NB4 (cell line): ENCODE data around the gene SLC35A3.

Source experiments
- DNase-seq: peaks from one replicate; pipeline ENCODE4 v3.0.0; 2010; ENCODE audit warnings: low read depth
- H3K4me3 ChIP-seq: one replicate; pipeline ENCODE4 v1.5.1; 2011; ENCODE audit warnings: mild to moderate bottlenecking, low read depth, low read length, moderate library complexity
- MYC ChIP-seq: IDR thresholded peaks from 2 replicates; pipeline ENCODE4 v1.6.1; 2011; ENCODE audit warnings: low read depth, low read length
- POLR2A ChIP-seq: IDR thresholded peaks from 2 replicates; pipeline ENCODE4 v1.6.1; 2011; ENCODE audit warnings: mild to moderate bottlenecking; ENCODE audit not compliant: insufficient read length; ENCODE audit errors: extremely low read depth
- TF ChIP-seq, protein P1 (sequence below): IDR thresholded peaks from 2 replicates; pipeline ENCODE4 v1.6.1; 2011; ENCODE audit warnings: low read depth, low read length
- TF ChIP-seq, protein P2 (sequence below): IDR thresholded peaks from one replicate; pipeline ENCODE4 v1.5.1; 2012; ENCODE audit warnings: low read depth, low read length

The SLC35A3 gene

DNA sequence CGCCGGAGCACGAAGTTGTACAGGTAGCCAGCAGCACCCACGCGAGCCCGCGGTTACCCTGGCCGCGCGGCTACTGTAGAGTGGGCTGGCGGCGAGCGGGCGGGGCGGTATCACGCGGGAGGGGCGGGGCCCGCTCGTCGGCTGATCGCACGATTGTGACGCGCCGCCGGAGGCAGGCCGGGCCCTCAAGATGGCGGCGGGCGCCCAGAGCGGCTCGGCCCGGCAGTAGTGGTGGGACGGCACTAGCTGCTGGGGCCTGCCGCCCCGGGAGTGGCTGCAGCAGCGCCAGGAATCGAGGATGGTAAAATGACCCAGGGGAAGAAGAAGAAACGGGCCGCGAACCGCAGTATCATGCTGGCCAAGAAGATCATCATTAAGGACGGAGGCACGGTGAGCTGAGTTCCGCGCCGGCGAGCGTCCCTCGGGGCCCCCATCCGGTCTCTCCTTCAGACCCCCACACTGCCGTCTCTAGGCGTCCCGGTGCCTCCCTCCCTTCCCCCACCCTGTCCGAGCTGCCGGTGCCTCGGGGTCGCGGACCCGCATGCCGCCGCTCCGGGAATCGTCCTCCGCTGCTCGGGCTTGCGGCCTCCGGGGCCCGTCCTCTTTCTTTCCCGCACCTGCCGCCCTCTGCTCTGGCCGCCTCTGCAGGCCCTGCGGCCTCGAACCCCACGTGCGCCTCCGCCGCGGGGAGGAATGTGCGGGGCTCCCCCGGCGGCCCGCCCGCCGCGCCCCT is 68.3 kb downstream of the SLC35A3 start:
- TF ChIP-seq, protein P1, sequence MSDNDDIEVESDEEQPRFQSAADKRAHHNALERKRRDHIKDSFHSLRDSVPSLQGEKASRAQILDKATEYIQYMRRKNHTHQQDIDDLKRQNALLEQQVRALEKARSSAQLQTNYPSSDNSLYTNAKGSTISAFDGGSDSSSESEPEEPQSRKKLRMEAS = peak; percentile 60; the same call in 1 of the 2 replicates
- TF ChIP-seq MYC (peak; percentile 78), POLR2A (peak; percentile 93)
- TF ChIP-seq, protein P2, sequence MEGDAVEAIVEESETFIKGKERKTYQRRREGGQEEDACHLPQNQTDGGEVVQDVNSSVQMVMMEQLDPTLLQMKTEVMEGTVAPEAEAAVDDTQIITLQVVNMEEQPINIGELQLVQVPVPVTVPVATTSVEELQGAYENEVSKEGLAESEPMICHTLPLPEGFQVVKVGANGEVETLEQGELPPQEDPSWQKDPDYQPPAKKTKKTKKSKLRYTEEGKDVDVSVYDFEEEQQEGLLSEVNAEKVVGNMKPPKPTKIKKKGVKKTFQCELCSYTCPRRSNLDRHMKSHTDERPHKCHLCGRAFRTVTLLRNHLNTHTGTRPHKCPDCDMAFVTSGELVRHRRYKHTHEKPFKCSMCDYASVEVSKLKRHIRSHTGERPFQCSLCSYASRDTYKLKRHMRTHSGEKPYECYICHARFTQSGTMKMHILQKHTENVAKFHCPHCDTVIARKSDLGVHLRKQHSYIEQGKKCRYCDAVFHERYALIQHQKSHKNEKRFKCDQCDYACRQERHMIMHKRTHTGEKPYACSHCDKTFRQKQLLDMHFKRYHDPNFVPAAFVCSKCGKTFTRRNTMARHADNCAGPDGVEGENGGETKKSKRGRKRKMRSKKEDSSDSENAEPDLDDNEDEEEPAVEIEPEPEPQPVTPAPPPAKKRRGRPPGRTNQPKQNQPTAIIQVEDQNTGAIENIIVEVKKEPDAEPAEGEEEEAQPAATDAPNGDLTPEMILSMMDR = no peak
- peak; percentile 91 for DNase-seq
- H3K4me3 ChIP-seq = peak overlapping the region; percentile 94

DNA sequence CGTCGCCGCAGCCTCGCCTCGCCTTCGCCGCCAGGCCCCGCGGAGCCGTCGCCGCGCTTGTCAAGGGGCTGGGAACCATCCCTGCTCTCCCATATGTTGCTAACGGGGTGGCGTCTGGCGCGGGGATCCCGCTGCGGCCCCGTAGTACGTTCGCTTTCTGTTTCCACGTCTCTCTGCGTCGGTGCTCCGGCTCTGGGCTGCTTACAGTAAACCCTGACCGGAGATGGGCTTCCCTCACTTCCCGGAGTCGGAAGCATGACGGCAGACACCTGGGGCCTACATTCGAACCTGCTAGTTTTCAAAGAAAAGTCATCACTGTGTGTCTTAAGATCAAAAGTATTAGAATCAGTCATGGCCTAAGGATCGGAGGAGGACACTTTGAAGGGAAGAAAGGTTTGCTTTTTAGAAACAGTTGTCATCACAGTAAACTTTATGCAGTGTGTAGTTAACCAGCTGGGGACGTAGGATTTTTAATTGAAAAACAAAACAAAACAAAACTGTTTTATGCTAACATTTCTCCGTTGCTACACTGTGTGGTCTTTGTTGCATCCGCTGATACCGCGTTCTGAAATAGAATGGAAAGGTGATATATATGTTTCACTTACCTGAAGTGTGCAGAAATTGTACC is 69.0 kb downstream of the SLC35A3 start:
- TF ChIP-seq, protein P1 = no peak
- TF ChIP-seq MYC (no peak), POLR2A (no peak)
- TF ChIP-seq, protein P2 = no peak
- peak; percentile 79 for DNase-seq
- H3K4me3 ChIP-seq = peak overlapping the region; percentile 94

DNA sequence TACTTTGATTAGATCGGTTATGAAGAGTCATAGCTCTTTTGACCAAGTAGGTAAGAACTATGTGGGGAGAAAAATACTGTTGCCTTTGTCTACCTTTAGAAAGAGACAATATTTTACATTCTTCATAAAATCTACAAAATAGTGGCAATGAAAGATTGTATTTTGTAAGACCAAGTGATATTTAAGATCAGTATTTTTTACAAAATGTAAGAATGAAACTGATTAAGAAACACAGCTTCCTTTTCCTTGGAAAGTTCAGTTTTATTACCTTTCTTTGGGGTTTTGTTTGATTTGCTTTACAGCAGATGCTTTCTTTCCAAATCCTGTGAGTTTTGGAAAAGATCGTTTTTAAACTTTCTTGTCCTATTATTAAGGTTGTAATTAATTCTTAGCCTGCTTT is 69.8 kb downstream of the SLC35A3 start:
- DNase-seq = no peak
- TF ChIP-seq, protein P1 = no peak
- TF ChIP-seq, protein P2 = no peak
- TF ChIP-seq POLR2A (no peak), MYC (no peak)
- H3K4me3 ChIP-seq = peak overlapping the region; percentile 94

DNA sequence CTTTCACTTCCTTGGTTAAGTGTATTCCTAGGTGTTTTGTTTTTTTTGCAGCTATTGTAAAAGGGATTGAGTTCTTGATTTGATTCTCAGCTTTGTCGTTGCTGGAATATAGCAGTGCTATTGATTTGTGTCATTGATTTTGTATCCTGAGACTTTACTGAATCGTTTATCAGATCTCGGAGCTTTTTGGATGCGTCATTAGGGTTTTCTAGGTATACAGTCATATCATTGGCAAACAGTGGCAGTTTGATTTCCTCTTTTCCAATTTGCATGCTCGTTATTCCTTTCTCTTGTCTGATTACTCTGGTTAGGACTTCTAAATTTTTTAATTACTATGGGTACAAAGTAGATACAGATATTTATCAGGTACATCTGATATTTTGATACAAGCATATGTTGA is 75.4 kb downstream of the SLC35A3 start:
- DNase-seq = no peak
- TF ChIP-seq, protein P1 = no peak
- TF ChIP-seq, protein P2 = no peak
- TF ChIP-seq MYC = no peak
- TF ChIP-seq POLR2A = no peak
- no peak overlapping the region for H3K4me3 ChIP-seq

DNA sequence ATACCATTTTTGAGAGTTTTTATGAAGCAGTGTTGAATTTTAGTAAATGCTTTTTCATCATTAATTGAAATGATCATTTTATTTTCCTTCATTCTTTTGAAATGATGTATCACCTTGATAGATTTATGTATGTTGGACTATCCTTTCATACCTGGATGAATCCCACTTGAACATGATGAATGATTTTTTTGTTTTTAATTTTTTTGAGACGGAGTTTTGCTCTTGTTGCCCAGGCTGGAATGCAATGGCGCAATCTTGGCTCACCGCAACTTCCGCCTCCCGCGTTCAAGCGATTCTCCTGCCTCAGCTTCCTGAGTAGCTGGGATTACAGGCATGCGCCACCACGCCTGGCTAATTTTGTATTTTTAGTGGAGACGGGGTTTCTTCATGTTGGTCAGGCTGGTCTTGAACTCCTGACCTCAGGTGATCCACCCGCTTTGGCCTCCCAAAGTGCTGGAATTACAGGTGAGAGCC is 77.5 kb downstream of the SLC35A3 start:
- peak overlapping the region; percentile 37 for H3K4me3 ChIP-seq
- DNase-seq = peak; percentile 74

DNA sequence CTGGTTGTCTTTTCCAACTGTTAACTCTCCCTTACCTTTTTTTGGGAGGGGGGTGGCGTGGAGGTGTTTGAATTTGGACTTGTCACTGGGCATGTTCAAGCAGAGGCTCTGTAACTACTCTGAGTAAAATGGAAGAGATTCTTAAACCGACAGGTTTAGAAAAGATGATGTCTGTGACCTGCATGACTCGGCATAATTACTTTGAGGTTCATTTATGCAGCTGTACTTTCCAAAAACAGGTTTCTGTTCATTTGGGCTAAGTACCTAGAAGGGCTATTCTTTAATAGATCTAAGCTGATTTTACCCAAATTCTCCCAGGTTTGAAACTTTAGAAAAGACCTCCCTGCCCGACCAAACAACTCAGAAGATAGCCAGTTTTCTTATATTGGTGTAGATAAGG is 80.3 kb downstream of the SLC35A3 start:
- H3K4me3 ChIP-seq = no peak overlapping the region
- no peak for DNase-seq
- TF ChIP-seq MYC = no peak

DNA sequence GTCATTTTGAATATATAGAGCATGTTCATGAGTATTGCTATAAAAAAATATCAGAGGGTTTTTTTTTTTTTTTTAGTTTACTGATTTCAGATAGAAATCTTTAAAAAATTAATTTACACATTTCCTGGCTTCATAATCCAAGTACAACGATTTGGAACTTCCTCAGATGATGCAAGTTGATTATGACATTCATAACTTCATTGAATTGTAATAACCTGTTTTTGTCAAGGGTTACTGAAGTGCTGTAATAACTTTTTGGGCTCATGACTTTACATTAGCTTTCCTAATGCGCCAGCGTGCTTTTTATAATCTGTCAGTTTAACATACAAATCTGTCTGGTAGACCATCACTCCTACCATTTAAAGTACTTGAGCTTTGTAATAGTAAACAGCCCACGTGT is 81.6 kb downstream of the SLC35A3 start:
- no peak for TF ChIP-seq POLR2A
- TF ChIP-seq, protein P1 = no peak
- TF ChIP-seq, protein P2 = no peak
- no peak for TF ChIP-seq MYC
- peak; percentile 13 for DNase-seq
- no peak overlapping the region for H3K4me3 ChIP-seq
